Pulmonary artery endothelial cell (primary cell): Measurements from ENCODE around the gene P3H2. TPM values are rescaled to one million over a fixed set of nuclear protein-coding genes. Genes with fewer than 3 reads are reported as not detected.
"Not testable (repeated sequence)": the region's sequence is repeated elsewhere in the genome, so short reads cannot be mapped to it uniquely, and the experiment has no call there.

Source experiments
- DNase-seq: peaks from one replicate; pipeline ENCODE4 v3.0.0-alpha.2; 2011; ENCODE audit warnings: low read depth, low spot score
- total RNA-seq: library from RNA; depleted of rRNA; stranded (reverse); fragments of >200 nt; gene quantifications from 2 replicates; pipeline ENCODE4 v1.2.3, GENCODE V29; 2014

The P3H2 gene
- total RNA-seq, 1 donor from 2014 or later, result 1.3 TPM

DNA sequence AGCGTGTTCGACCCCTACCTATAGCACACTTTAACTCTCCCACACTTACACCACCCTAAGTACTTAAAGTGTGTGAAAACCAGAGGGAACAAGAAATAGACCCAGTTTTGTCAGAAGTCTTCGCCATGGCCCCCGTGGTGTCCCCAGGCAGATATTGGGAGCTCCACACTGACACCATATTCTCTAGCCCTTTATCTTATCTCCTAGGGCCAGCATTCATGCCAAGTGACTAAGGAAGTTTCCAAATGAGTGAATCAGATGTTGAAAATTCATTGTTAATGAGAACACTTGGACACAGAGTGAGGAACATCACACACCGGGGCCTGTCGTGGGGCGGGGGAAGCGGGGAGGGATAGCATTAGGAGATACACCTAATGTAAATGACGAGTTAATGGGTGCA, 31.8 kb downstream of the P3H2 start:
- DNase-seq, result no peak

DNA sequence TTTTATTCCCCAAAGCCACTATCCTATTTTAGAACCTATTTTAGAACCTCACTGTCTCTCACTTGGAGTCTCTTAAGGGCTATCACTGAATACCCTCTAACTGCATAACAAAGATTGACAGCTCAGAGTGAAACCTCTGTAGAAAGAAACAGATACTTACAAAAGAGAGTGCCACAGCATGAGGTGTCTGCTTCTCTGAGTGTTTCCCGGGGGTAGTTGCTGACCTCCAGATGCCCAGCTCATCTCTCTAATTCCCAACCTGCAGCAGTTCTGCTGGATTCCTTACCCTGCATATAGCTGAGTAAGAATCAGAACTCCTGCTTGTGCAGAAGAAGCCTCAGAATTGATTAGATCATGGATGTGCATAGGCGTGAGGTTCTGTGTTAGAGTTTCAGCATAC, 34.5 kb downstream of the P3H2 start:
- no peak for DNase-seq

DNA sequence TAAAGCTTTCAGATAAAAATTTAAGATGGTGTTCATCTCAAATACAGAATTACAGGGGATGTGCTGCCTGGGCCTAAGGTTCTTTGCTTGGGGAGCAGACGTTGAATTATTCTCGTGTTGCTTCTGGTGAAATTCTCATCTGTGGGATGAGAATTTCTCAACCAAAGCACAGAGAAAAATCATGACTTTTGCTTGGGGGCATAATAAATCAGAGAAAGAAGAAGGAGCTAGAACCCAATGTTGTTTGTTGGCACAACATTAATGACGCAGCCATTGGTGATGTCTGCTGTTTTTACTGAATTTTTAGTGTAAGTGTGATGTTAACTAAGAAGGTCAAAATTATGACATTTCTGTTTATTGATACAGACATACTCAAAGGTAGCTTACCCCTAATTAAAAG, 35.7 kb downstream of the P3H2 start:
- DNase-seq, result no peak

DNA sequence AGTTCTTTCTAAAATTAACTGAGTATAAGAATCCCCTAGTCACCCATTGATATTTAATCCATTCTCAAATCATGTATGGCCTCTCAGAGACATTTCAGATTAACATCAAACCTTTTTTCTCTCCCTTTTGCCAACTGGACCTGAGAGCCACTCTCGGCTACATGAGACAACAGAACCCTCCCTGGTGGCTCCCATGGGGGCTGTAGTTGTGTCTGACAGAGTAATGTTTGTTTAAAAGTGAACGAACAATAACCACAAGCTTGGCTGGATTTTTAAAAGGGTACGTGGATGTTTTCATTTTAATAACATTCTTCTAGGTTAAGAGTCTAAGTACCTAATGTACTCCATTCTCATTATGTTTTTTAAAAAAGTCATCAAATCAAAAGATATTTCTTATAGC, 37.1 kb downstream of the P3H2 start:
- DNase-seq, result no peak

DNA sequence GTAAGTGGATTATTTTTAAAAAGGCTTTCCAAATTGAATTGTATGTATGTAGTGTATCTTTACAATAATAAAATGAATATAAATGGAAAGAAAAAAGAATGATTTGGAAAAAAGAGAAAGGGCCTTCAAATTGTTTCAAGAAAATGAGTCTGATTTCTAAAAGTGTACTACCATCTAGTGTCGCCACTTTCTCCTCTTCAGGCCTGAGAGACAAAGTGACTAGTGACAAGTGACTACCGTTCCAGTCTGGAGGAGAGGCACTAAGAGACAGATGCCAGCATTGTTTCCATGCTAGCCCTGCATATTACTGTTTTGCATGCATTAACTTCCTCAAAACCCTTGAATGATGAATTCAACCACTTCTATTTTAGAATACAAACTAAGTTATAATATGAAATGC, 39.3 kb downstream of the P3H2 start:
- DNase-seq, result no peak

DNA sequence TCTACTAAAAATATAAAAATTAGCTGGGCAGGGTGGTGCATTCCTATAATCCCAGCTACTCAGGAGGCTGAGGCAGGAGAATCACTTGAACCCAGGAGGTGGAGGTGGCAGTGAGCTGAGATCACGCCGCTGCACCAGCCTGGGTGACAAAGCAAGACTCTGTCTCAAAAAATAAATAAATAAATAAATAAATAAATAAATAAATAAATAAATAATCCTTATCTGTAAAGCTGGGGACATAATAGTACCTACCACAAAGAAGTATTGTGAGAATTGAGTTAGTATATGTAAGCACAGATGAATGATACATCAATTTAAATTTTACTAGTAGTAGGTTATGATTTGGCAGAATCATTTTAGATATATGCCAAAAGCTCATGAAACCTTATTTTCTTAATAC, 41.5 kb downstream of the P3H2 start:
- not testable (repeated sequence) for DNase-seq

DNA sequence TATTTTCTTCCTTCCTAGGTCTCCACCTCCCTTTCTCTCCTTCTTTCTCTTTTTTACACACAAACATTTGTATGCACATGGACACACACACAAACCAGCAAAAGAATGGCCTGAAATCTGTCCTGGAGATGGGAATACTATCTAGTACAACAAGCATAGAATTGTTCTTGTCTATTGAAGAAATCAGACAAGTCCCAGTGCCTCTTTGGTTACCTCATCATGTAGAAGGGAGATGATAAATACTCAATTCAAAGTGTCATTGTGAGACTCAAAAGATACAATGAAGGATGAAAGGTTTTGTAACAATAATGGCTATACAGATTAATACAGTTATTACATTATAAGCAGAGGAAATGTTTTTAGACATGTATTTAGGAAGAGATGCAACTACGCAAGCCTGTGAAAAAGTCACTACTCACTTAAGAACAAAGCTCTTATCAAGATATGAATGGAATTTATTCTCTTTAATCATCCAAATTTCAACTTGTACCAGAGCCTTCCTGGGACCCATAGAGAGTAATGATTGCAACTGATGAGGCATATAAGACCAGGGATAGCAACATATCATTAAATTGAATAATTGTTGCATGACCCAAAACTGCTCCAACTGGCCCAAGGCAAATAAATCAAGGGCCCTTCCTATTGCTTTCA, 43.2 kb downstream of the P3H2 start:
- no peak for DNase-seq

DNA sequence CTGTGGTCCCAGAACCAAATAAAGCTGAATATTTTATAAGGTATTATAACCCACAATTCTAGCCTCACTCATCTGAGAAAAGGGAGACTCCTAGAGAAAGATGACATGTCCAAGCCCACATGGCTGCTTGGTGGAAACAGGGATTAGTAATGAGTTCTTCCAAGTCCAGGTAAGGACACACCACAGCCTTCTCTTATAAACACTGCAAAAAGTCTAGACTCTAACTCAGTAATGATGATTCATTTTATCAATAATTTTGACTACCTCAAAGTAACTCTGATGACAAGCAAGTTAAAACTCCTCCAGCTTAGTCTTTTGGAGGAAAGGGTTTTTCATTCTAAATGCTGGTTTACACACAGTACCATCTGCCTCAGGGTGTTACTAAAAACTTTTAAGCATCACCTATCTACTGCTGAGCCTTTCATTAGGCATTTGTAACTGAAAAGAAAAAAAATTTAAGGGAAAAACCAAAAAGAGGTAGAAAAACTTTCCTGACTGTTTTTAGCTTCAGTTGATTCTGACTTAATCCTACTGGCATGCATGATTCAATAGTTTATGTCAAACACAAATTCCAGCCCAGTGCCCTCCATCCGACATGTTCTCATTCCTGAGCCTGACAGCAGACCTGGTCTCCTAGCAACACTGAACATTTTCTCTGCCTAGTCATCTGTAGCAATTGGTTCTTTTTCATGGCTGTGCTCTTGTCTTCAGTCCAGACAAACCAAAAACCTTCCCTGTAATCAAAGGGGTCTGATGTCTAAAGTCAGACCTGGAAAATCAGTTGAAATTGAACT, 43.9 kb downstream of the P3H2 start:
- peak; percentile 79 for DNase-seq

DNA sequence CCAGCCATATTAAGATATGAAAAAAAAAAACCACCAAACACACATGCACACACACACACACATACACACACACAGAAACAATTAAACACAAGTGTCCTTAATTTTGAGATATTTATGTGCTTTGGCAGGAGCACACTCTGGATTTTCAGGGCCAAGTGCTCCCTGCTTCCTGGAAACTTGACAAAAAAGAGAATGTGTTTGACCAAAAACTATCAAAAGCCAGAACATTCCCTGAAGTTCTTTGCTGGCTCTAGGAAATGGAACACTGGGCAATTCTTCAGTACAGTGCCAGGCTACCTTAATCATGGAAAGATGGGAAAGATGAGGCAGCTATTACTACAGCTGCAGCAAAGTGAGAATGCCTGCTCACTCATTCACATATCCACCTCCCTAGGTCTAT, 44.6 kb downstream of the P3H2 start:
- DNase-seq, result no peak

DNA sequence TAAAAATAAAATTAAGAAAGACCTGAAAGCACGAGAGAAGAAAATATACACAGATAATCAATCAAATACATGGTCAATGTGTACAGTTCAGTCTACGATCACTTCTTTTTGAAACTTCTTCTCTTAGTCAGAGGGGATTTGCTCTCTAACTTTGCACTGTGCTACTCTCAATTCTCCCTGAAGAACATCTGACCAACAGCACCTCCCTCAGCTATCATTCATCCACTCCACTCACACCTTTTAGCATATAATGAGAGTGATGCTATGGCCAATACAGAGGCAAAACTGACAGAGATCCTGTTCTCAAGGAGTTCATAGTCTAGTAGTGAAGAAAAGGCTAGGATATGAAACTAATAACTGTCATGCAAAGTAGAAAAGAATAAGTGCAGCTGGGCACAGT, 45.9 kb downstream of the P3H2 start:
- DNase-seq, result no peak

DNA sequence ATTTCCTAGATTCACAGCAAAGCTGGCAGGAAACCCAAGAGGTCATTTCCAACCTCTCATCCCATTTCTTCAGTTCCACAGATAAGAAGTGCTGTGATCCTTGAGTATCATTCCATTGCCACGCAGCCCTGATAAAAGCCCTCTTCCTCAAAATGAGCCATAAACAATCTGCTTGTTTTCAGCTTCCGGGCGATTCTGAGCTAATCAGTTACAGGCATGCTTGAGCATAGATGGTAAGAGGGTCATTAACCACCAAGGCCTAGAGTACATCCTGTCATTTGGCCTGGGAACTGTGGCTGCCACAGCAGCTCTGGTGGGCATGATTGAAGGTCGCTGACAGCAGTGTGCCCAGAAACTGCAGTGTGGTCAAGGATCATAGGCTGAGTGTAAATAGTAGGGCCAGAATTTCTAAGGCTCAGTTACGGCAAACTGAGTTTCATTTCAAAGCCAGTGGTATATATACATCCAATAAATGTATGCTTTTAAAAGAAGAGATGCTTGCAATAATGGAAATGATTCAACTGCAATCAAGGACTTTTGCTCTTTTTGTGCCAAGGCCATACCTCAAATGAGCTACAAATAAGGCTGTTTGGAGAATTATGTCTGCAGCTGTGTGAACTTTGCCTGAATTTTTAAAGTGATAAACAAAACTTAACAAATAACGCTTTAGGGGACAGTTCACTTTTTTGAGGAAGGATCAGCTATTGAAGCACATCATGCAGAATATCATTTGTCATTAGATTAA, 47.3 kb downstream of the P3H2 start:
- no peak for DNase-seq

DNA sequence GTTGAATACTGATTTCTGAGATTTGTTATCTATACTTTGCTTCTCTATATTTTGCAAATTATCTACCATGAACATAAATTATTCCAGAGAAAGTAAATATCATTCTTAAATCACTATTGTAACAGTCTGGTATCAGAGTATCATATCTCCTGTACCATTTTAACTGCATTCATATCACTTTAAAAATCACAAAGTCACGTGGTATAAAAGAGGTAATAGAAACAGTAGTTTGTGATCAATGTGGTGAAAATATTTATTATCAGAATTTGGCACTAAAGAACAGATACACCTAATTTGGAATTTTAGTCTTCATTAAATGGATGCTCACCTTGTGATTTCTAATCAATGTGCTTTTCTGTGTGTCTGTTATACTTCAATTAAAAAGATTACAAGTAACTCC, 47.8 kb downstream of the P3H2 start:
- DNase-seq, result no peak

DNA sequence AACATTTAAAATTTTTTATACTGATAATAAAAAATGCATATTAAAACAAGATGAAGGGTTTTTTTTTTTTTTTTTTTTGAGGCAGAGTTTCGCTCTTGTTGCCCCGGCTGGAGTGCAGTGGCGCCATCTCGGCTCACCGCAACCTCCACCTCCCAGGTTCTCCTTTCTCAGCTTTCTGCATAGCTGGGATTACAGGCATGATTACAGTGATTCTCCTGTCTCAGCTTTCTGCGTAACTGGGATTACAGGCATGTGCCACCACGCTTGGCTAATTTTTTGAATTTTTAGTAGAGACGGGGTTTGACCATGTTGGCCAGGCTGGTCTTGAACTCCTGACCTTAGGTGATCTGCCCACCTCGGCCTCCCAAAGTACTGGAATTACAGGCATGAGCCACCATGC, 48.8 kb downstream of the P3H2 start:
- DNase-seq, result not testable (repeated sequence)

DNA sequence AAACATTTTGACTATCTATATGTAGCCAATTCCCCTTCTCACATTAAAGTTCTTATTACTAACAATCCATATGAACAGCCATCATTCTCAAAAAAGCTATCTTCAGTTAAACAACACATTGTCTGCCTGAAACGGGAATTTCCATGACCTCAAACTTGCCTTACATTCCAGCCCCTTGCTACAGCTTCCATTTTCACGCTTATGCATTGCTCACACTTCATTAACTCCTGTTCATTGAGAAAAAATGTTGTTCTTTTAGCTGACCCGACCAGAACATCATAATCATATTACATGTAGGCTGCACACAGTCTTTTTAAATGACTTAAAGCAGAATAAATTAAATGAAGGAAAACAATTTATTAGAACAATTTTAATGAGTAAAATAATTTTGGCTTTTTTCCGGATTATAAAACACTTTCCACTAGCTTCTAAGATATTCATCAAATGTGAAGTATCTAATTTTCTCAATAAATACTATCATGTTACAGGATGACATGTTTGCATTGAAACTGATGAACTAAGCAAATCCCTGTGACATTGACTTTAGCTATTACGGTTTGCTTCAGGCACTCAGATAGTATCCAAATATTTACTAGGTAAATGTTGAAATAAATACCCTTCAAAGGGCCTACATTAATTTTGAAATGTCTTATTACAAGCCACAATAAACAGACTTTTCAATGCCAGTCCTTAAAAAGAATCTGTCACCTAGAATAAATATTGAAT, 49.9 kb downstream of the P3H2 start:
- DNase-seq, result no peak

DNA sequence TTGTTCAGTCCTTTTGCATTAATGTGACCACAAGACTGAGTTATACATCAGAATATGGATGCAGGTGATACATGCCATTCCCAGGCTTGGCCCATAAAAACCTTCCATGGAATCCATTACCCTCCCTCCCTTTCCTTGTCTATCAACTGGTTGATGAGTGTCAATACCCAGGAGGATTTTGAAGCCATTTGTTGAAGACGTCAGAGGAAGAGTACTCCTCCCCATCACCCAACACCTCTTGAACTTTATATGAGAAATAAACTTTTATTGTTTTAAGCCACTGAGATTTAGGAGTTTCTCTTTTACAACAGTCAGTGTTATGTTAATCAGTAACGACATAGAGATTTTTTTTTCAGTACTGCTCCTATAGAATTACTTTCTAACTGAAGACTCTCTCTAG, 55.5 kb downstream of the P3H2 start:
- DNase-seq, result no peak

DNA sequence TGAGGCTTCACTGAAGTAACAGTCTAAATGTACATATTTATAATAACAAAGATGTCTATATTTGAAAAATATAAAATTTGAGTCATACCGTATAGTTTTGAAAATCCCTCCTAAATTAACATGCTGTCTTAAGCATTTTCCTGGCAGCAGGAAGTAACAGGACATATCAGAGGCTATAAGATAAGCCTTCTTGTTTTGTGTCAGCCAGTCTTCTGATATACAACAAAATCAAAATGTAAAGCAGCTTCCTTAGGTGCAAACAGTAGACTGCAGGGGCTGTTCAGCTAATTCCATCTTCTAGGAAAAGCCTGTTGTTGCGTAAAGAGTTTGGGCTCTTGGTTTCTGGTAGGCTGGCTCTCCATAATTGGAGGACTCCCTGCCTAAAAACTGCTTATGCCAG, 56.0 kb downstream of the P3H2 start:
- no peak for DNase-seq

DNA sequence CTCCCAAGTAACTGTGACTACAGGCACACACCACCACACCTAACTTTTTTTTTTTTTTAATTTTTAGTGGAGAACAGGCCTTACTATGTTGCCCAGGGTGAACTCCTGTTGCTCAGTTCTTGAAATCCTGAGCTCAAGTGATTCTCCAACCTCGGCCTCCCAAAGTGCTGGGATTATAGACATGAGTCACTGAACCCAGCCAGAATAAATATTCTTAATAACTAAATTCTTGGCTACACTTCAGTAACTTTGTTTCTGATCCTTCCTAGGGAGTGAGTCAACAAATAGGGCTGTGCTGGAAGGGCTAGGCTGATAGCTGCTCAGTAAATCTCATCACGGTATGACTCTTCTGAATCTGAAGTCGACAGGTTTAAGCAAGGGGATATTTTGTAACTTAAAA, 56.6 kb downstream of the P3H2 start:
- peak; percentile 36 for DNase-seq

DNA sequence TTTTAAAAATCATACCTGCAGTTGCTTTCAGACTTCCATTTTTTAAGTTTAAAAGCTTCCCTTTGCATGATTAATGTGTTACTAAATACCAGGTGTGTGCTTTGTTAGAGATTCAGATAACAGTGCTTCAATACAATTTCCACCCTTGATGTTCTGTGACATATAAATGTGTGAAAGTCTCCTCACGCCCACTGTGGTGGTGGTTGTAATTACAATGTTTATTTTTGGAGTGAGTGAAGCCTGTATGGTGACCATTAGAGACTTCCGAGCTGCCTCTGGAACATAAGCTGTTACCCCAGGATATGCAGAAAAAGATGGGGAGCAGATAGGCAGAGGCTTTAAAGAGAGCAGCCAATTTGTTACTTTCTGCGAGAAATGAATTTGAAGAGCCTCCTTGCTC, 57.2 kb downstream of the P3H2 start:
- DNase-seq, result no peak

DNA sequence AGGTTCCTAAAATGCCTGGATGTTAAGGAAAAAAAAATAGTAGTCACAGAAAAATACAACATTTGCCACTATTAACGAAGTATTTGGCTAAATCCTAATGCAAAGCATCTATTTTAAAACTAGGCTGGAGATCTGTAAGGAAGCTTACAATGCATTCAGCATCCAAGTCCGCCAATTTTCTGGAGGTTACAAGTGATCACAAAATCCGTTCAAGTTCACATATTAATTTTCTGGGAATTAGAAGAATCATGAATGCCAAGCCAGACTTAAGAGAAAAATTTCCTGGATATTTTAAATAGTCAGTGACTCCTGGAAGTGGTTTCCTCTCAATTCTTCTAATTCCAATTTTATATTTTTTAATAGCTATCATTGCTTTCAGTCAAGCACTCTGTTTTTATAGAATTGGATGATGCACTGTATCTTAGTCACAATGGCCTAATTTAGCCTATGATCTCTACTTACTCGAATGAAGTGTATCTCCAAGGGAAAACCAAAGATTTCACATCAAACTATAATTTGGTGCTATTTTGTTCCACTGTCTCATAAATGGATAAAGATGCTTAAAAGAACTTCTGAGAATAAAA, 60.4 kb downstream of the P3H2 start:
- DNase-seq, result no peak

DNA sequence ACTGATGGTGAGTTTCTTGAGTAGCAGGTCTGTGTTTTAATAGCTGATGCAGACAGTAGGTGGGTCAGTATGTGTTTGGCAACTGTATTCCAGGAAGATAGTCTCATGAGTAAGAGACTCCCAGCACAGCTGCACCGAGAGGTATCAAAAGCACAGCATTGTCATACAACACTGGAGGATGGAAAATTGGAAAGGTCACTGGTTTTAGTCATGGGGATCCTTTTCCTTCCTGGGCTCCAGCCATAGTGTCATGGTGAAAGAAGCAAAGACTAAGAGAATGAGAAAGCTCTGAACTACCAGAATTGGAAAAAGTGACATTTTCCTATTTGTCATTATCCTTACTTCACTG, 61.5 kb downstream of the P3H2 start:
- no peak for DNase-seq

DNA sequence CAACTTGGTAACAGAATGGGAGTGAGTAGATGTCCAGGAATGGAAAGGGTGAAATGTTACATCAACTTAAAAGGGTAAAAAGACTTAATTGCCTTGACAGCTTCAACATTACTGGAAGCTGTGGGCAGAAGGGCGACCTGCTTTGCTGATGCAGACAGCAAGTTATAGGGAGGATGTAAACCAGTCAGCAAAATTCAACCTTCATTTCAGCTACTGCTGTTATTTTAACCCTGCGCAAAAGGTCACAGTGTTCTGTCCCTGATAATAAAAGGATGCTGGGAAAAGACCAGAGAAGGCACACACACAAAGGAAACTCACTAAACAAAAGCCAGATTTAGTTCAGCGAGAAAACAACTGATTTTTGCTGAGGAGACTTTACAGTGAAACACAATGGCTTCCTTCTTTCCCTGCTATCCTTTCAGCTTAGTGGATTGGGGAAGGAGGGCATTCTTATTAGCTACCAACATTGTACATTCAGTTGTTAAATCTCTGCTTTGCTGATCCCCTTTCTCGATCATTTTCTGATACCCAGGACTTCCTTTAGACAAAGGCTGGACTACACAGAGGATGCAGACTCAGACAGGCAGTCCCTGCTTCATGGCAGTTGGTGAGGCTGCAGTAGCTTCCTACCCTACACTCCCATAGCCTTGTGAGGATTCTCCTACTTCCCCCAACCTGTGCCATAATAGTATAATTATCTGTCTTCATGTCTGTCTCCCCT, 62.0 kb downstream of the P3H2 start:
- no peak for DNase-seq
